Hepatocyte (in vitro differentiated cells): ENCODE results near the gene PTRH1.

Experiments
- EZH2 ChIP-seq: fragments of 200-600 bp; sonication (generic); IDR thresholded peaks from 2 replicates; pipeline ENCODE4 v1.6.1; 2016; ENCODE audit warnings: antibody characterized with exemption, mild to moderate bottlenecking, borderline replicate concordance
- EZH2phosphoT487 ChIP-seq: fragments of 200-600 bp; sonication (generic); IDR thresholded peaks from one replicate; pipeline ENCODE4 v1.6.1; 2018; ENCODE audit warnings: antibody characterized with exemption, mild to moderate bottlenecking, low read depth, moderate library complexity; ENCODE audit not compliant: unreplicated experiment, severe bottlenecking
- TF ChIP-seq, protein P1 (sequence below): fragments of 200-600 bp; sonication (generic); IDR thresholded peaks from 2 replicates; pipeline ENCODE4 v1.5.1; 2016; ENCODE audit warnings: antibody characterized with exemption, mild to moderate bottlenecking; ENCODE audit not compliant: poor library complexity

- TF ChIP-seq, protein P1, sequence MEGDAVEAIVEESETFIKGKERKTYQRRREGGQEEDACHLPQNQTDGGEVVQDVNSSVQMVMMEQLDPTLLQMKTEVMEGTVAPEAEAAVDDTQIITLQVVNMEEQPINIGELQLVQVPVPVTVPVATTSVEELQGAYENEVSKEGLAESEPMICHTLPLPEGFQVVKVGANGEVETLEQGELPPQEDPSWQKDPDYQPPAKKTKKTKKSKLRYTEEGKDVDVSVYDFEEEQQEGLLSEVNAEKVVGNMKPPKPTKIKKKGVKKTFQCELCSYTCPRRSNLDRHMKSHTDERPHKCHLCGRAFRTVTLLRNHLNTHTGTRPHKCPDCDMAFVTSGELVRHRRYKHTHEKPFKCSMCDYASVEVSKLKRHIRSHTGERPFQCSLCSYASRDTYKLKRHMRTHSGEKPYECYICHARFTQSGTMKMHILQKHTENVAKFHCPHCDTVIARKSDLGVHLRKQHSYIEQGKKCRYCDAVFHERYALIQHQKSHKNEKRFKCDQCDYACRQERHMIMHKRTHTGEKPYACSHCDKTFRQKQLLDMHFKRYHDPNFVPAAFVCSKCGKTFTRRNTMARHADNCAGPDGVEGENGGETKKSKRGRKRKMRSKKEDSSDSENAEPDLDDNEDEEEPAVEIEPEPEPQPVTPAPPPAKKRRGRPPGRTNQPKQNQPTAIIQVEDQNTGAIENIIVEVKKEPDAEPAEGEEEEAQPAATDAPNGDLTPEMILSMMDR: no peak
- TF ChIP-seq EZH2 (no peak), EZH2phosphoT487 (no peak)
These were observed 8.5 kb upstream of the PTRH1 start for GRCh38 chr9:127724012-127724411.
